SKM-1 treated with dmso at 0.1 percent for 144 hours (cell line): ENCODE data around the gene SCAMP4.

Experiments
- DNase-seq: peaks from one replicate; lab custom pipeline; 2025; ENCODE audit not compliant: unreplicated experiment; lab: John Stamatoyannopoulos, UW

Gene SCAMP4

GRCh38 chr19:1955171-1956121 lies 50.2 kb downstream of the SCAMP4 start:
- DNase-seq = no peak

- no peak for DNase-seq
Observed at GRCh38 chr19:1956122-1956494, 50.9 kb downstream of the SCAMP4 start.

- no peak for DNase-seq
Observed at GRCh38 chr19:1956868-1957492, 51.8 kb downstream of the SCAMP4 start.

- DNase-seq = no peak
Observed at GRCh38 chr19:1957562-1958248, 52.5 kb downstream of the SCAMP4 start.

GRCh38 chr19:1959928-1960589 lies 54.9 kb downstream of the SCAMP4 start:
- no peak for DNase-seq

- no peak for DNase-seq
Observed at GRCh38 chr19:1961000-1961883, 56.0 kb downstream of the SCAMP4 start.

- no peak for DNase-seq
Observed at GRCh38 chr19:1962674-1963073, 57.5 kb downstream of the SCAMP4 start.

GRCh38 chr19:1967087-1967608 lies 61.9 kb downstream of the SCAMP4 start:
- no peak for DNase-seq

GRCh38 chr19:1968279-1969175 lies 63.3 kb downstream of the SCAMP4 start:
- DNase-seq = no peak

GRCh38 chr19:1969176-1970002 lies 64.2 kb downstream of the SCAMP4 start:
- DNase-seq = no peak

- DNase-seq = no peak
Observed at GRCh38 chr19:1970003-1970805, 65.0 kb downstream of the SCAMP4 start.

- no peak for DNase-seq
Observed at GRCh38 chr19:1970806-1971502, 65.8 kb downstream of the SCAMP4 start.

GRCh38 chr19:1974381-1975161 lies 69.4 kb downstream of the SCAMP4 start:
- no peak for DNase-seq

GRCh38 chr19:1975162-1975480 lies 69.9 kb downstream of the SCAMP4 start:
- no peak for DNase-seq
